Left lobe of liver (tissue), 2 donors: Measurements from ENCODE around the gene LIPE. TPM values are rescaled to one million over a fixed set of nuclear protein-coding genes. Genes with fewer than 3 reads are reported as not detected.

ENCODE experiments used
- ATAC-seq: fragments of 200-7000 bp; cut with Tn5 transposase; one replicate; pipeline ENCODE4 v1.9.1; 2020; ENCODE audit warnings: mild to moderate bottlenecking, moderate library complexity
- DNase-seq: peaks from one replicate; pipeline ENCODE4 v3.0.0-alpha.2; 2020; ENCODE audit warnings: low spot score
- total RNA-seq: library from RNA; stranded (reverse); gene quantifications from one replicate; pipeline ENCODE4 v1.2.1, GENCODE V29; 2021
- donor health status: DM: no; HTN: no; CAD: no; lungs with moderate emphysema.
- donor health status: DM: no; HTN: yes; CAD: no.

LIPE gene
- total RNA-seq, 1 donor from 2014 or later, result 0.83 TPM

DNA sequence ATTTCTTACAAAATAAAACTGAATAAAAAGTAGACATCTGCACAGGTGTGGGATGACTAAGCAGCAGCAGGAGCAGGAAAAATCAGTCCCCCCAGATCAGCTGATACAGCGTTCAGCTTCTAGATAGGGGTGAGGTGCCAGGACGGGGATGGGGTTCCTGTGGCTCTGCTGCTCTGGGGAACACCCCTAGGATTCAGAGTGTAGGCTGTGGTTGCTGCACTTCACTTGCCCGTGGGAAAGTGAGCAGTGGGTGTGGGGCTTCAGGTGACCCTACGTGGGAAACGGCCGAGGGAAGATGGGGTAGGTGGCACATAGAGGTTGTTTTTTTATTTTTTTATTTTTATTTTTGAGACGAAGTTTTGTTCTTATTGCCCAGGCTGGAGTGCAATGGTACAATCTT is 18.8 kb upstream of the LIPE start:
- no peak for ATAC-seq
- no peak for DNase-seq

DNA sequence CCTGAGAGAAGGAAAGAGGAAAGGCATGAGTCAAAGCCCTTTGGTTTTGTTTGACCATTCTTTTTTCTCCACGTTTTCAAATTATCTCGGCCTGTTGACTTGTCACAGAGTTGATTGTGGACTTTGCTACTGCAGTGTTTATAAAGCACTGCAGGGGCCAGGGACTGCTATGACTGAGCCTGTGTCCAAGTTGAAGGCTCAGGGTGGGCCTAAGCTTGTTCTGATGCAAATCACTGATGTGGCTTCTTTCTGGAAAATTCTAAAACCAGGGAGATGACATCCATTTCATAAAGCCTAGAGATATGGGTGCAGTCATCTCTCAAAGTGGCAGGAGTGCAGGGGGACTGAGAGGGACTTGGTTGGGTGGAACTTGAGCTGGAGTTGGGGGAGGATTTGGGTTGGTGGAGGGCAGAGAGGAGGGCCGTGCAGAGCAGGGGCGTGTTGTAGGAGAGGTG is 16.8 kb upstream of the LIPE start:
- ATAC-seq (peak; percentile 89), DNase-seq (no peak)

DNA sequence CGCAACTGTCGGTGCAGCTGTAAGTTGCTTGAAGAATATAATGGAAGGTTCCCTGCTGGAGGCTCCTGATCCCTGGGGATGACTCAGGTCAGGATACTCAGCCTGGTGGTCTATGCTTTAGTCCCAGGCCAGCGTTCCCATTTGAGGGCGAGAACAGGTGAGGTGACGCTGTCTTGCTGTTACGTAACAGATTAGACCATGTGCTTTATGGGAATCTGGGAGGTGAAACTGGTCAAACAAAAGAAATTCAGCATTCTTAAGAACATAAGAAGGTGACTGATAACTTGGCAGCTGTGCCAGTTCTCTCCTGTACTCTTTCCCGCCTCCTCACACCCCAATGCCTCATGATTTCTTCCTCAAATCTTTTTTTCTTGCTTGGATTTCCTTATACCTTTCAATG is 15.6 kb upstream of the LIPE start, which contains the start of gene CXCL17:
TSS of gene CXCL17 (minus strand) at position 114 of the 400 bp plus-strand sequence. CDS start 114 bp downstream, outside the sequence.
- ATAC-seq (no peak), DNase-seq (no peak)

DNA sequence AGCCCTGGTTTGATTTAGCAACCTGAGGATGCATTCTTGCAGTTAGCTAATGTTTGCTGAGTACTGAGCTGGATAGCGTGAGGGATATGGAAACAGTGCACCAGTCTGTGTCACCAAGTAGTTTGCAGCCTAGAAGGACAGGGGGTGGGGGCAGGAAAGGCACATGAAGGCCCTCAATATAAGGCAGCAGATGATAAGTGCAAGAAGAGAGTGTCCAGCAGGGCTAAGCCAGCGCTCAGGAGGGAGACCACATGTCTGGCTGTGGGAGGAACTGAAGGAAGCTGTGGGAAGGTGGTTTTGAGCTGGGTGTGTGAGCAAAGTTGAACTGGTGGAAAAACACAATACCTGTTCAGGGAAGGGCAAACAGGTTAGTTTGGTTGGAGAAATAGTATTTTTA is 13.9 kb upstream of the LIPE start:
- ATAC-seq (peak; percentile 29), DNase-seq (no peak)

DNA sequence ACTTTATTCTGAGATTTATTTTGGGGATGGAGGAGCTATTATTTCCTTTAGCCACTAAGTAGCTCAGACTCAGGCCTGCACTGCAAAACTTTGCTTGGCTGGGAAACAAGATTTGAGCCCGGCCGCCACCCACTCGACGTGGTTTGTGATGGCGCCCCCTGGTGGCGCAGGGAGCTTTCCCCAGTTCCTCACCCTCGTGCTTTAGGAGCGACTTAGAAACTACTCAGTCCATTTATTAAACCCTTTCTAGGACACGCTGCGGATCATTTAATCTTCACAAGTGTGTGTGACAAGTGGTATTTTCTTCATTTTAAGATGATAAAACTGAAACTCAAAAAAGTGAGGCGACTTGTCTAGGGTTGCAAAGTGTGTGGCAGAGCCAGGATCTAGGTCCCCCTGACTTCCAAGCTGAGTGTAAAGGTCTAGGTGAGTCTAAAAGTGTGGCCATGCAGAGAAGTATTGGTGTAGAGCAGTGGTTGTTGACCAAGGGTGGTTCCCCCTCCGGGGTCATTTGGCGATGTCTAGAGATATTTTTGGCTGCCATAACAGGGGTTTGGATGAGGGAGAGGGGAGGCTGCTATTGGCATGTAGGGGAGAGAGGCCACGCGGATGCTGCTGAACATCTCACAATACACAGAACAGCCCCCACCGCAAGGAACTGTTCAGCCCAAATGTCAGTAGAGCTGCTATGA is 13.3 kb upstream of the LIPE start:
- ATAC-seq, result peak; percentile 76
- peak; percentile 74 for DNase-seq

DNA sequence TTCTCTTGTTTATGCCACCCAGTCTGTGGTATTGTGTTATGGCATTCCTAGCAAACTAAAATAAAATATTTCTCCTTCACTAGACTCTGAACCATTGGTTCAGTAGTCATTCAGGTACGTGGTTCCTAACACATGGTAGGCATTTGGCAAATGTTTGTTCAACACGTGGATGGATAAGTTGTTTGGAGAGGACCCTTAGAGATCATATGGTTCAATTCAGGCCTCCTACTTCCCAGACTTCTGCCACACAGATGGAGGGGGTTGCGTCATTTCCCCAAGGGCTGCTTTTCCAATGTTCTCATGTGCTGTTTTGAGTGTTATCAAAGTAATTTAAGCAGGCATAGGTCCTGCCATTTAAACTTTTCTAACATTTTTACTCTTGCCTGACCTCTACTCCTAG is 8.8 kb upstream of the LIPE start:
- no peak for DNase-seq
- no peak for ATAC-seq

DNA sequence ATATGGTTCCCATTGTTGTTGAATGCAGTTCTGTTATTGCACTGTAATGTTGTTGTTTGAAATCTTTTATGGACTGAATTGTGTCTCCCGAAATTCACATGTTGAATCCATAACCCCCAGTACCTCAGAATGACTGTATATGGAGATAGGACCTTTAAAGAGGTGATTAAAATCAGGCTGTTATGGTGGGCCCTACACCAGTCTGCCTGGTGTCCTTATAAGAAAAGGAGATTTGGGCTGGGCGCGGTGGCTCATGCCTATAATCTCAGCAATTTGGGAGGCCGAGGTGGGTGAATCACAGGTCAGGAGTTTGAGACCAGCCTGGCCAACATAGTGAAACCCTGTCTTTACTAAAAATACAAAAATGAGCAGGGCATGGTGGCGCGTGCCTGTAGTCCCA is 8.1 kb upstream of the LIPE start:
- ATAC-seq (no peak), DNase-seq (no peak)

DNA sequence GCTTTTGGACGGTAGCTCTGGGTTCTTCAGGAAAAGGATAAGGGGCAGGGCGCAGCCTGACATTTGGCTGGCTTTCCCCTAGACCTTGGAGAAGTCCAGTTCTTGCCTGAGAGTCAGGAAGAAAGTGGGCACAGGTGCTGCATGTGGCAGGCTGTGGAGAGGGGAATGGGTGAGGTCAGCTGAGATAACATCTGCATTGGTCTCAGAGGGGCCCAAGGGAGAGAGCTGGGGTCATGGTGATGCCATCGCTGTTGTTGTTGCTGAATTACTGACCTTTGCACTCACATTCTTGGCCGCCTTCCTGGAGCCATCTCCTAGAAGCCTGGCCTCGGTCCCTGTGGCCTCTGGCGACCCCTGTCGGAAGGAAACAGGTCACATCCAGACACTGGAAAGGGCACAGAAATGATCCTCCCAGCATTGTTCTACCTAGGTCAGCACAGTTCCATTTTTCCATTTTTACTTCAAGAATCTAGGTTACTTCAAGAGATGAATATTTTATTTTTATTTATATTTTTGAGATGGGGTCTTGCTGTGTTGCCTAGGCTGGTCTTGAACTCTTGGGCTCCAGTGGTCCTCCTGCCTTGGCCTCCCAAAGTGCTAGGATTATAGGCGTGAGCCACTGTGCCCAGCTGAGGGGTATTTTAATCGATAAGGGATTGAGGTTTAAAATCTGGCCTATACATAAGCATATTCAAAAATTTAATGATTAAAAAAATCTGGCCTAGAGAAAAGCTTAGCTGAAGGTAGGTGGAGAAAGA is 6.5 kb upstream of the LIPE start:
- DNase-seq, result peak; percentile 95
- ATAC-seq, result peak; percentile 96

DNA sequence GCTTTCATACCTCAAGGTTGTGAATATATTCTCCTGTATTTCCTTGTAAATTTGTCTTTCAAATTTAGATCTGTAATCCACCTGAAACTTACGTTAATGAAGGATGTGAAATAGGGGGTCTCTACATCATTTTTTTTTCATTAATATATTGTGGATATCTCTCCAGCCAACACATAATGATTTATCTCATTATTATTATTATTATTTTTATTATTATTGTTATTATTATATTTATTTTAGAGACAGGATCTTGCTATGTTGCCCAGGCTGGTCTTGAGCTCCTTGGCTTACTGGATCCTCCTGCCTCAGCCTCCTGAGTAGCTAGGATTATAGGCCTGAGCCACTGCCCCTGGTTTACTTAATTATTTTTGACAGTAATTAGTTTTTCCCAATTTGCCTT is 4.3 kb upstream of the LIPE start:
- no peak for DNase-seq
- no peak for ATAC-seq

DNA sequence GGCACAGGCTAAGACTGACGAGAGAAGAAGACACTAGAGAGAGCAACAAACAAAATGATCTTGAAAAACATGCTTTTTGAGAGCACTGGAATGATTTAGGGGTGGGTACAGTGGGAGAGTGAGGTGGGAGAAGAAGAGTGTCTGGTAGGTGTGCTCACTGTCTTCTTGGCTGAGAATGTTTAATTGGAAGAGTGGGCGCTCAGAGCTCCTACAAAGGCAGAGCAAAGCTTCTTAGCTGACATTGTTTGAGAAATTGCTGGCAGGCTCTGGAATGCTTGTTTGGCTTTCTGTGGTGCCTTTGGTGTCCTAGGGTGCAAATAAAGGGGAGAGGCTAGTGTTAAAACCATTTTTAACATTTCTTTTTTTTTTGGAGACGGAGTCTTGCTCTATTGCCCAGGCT is 1.5 kb upstream of the LIPE start:
- no peak for DNase-seq

DNA sequence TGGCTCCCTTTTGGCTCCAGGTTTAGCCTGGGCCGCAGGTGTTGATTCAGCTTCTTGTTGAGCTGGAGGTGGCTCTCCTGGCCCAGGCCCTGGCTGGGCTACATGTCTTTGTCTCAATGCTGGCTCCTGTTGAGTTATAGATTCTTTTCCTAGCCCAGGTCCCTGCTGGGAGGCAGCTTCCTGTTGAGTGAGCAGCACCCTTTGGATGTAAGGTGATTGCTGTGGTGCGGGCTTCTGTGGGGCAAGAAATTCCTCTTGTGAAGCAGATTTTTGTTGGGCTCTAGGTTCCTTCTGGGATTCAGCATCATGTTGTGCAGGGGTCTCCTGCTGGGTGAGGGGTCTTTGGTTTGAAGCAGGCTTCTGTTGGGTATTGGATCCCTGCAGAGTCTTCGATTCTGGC is 545 bp downstream of the LIPE start:
- ATAC-seq (no peak), DNase-seq (no peak)

More for the DNA sequence above, 1.5 kb upstream of the LIPE start:
- ATAC-seq, result no peak

DNA sequence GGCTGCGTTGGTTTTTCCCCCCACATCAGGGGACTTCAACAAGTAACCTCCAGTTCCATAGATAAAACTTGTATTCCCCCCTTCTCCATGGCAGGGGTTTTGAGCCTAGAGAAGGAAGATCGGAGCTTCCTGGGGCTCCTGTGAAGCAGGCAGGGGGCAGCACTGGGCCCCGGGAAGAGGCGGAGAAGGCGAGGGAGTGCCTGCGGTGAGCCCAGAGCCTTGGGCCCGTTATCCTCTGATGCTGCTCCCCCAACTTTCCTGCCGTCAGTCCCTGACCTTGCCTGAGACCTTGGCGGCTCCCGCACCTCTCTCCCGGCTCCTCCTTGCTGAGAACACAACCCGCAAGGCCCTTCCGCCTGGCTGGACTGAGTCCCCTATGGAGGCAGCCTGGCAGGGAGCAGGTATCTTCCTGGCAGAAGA is 2.5 kb downstream of the LIPE start:
- no peak for ATAC-seq
- DNase-seq, result no peak

DNA sequence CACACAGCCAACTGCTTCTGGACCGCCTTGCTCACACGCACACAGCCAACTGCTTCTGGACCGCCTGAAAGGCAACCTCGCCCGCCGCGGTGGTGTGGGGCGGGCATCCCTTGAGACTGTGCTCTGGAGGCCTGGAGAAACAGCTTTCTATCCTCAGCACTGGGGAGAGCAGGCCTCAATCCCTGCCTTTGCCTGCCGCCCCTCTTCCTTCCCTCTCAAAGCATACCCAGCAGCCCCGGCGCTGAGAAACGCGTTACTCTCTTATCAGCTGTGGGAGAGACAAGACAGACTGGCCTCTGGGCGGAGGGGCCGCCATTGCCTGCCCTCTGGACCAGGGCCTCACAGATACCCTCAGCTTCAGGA is 2.9 kb downstream of the LIPE start:
- ATAC-seq, result no peak
- DNase-seq, result no peak

DNA sequence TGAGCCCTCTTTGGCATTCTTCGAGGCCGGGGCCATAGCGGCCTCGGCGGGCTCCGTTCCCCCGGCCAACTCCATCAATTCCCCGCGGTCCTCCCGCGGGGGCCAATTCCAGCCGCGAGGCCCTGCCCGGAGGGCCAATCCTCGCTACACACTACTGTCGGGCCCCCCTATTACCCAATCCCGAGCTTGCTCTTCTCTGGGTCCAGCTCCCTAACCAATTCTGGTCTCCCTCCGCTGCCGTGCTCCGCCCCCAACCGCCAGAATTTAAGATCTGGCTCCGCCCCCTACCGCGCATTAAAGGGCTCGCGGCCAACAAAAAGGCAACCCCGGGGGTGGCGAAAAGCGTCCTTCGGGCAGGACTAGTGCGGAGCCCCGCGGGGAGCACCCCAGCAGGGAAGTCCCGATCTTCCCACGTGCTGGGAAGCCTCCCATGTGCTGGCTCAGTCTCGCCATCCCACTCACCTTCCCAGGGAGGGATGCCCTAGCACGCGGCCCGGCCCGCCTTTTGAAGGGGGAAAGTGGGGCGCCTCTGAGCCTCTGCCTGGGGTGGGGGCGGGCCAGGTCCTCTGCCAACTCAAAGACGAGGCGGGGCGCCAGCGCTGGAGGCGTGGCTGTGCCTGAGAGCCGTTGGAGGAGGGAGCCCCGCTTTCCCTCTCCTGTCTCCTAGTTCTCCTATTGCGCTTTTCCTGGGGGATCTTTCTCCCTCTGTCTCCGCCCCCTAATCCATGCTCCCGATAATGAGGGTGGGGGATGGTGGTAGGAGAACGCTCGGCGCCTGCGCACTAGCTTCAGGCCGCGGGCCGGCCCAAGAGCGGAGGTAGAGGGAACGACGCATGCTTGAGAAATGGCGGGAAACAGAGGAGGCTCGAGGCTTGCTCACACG is 3.5 kb downstream of the LIPE start:
- ATAC-seq (peak; percentile 73), DNase-seq (peak; percentile 70)

DNA sequence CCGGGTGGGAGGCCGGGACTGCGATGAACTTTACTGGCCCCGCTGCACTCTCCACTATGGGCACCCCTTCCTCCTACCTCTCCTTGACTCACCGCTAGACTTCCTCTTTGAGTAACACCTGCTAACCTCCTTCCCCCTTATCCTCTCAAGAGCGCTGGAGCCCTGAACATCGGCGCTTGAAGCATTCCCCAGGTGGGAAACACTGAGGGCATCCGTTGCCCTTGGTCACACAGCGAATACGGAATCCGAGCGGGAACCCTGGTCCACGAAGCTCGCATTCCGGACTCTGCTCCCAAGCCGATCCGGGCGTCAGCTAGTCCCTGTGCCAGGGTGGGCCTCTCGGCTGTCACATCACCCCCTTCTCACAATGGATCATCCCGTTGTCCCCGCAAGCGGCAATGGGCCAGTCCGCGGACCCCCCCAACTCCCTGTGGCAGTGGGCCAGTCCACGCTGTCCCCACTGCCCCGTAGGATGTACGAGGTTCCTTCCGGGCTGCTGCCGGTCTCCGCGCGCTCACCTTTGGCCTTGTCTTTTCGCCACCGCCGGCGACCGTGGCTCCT is 4.2 kb downstream of the LIPE start:
- DNase-seq (no peak), ATAC-seq (peak; percentile 4)

DNA sequence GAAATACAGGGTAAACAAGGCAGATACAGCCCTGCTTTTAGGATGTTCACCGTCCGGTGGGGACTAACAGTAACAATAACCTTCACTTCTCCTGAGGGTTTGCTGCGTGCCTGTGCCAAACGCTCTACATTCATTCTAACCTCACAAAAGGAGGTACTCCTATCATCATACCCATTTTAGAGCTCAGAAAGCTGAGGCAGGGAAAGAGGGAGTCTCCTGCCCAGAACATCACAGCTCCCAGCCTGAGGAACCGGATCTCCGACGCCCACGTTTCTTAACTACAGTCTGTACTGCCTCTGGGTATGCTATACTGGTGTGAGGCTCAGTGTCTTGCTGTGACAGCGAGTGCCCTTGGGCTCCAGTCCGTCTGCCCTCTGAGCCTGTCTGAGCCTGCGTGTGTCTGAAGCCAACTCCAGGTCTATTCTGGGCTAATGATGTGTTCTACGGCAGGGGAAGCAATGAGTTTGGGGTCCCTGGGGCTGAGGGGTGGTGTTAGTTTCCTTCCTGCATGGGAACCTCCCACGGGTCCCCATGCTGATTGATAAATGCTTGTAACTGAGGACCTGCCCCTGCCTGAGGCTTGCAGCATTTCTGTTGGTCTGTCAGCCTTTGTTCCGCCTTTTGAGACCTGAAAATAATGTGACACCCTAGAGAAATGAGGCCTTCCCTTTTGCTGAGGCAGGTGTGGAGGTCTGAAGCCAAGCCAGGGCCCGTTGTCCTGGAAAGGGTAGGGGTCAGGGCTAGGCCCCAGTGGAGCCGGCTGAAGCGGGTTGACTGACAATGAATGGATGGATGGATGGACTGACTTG is 4.9 kb downstream of the LIPE start:
- ATAC-seq (no peak), DNase-seq (no peak)

DNA sequence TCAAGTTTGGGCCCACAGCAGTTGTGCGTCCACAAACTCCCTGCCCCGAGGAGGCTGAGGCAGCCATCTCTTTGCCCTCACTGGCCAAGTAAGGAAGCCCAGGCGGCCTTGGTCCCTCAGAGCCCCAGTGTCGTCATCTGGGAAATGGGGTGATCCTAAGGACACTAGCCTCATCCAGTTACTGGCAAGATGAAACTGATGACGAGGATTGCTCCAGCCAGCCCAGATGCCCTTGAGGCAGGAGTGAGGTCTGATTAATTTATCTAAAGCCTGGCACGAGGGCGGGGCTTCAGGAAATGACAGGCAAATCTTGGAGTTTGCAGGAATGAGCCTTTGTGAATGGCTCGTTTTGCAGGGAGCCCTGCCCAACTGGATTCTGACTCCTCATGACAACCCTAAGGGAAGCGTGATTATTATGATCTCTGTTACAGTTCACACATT is 5.6 kb downstream of the LIPE start:
- ATAC-seq (no peak), DNase-seq (no peak)

DNA sequence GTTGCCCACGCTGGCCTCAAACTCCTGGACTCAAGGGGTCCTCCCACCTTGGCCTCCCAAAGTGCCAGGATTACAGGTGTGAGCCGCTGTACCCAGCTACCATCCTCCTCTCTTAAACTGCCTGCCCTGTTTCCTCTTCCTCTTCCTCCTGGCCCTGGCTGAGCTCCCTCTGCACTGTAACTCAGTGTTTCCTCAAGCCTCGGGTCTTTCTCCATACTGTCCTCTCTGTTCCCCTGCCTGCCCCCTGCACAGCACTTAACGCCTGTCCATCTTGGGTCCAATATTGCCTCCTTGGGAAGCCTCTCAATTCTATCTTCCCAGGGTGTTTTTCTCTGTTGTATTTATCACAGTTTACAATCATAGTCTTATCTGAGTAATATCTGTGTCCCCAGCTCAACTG is 6.1 kb downstream of the LIPE start:
- DNase-seq (no peak), ATAC-seq (no peak)

DNA sequence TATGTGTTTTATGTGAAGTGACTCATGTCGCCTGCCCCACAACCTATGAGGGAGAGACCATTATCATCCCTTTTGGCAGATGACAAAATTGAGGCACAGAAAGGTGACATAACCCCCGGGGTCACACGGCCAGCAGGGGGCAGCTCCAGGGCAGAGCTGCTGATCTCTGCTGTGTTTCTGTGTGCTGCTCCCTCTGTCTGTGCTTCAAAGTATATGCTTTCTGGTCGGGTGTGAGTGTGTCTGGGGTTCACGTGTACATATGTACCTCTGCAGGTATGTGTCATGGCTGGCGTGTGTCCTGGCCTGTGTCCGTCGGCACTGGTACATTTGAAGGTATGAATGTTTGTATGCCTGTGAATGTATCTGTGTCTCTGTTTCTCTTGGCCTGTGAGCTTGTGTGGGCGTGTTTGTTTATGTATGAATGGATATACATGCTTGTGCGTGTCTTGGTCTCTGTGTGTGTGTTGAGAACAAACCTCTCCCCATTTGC is 7.1 kb downstream of the LIPE start:
- ATAC-seq (peak; percentile 80), DNase-seq (no peak)

DNA sequence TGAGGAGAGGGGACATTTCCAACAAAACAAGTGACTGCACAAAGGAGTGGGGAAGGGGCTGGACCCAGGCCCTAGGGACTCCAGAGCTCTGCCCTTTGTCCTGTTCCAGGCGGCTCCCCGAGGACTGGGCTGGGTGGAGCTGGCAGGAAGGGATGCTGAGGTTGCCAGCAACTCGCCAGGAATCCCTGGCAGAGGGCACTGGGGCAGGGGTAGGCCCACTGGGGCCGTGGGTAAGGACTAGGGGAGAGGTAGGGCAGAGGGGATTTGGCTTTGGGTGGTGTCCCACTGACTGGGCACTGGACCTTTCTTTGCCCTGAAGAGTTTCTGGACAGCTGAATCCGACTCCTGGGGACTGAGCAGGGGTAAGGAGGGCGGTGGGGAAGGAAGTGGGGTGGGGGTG is 7.9 kb downstream of the LIPE start:
- DNase-seq (no peak), ATAC-seq (peak; percentile 65)
